ENCODE measurements around the gene ULK3.

The ULK3 gene

DNA sequence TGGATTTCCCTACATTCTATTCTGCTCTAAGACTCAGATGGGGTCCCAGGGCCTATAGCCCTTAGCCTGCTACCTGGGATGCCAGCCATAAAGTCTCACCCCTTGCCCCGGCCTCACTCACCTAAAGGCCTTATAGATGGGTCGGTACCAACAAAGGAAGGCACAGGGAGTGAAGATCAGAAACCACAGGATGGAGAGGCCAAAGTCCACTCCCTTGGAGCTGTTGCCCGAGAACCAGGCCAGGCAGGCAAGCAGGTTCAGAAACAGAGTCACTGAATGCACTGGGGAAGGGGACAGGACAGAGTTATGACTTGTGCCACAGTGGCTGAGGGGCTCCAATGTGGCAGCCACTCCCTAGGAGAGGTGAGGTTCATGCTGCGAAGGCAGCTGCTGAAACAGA lies 7.4 kb upstream of the ULK3 start:
- Histone ChIP-seq H3K4me2 (ENCODE audit: low read length) (no peak overlapping the region), H3K27ac (ENCODE audit: low read depth, low read length) (no peak overlapping the region), H3K27me3 (ENCODE audit: control insufficient read depth, low read length) (no peaks in the 10 kb centered on the region), H3K36me3 (ENCODE audit: control insufficient read depth, low read length) (peaks cover 65% of the 10 kb centered on the region), H3K4me1 (ENCODE audit: control insufficient read depth, low read length) (peaks cover 2% of the 10 kb centered on the region), H3K9me3 (ENCODE audit: control insufficient read depth, insufficient read depth, low read length) (no peaks in the 10 kb centered on the region), H3K4me3 (ENCODE audit: low read length) (no peak overlapping the region), H4K20me1 (ENCODE audit: control insufficient read depth, insufficient read depth, low read depth, low read length) (no peaks in the 10 kb centered on the region), H3K79me2 (ENCODE audit: control insufficient read depth, low read length) (no peaks in the 10 kb centered on the region), H3F3A (ENCODE audit: control insufficient read depth, insufficient read depth) (no peaks in the 10 kb centered on the region), H3K9me2 (replicated peaks; ENCODE audit: control insufficient read depth, low read length) (no peaks in the 10 kb centered on the region)
- TF ChIP-seq EZH2phosphoT487 (IDR thresholded peaks at IDR 0.05; ENCODE audit: borderline replicate concordance, low read length): no peak
- TF ChIP-seq, protein P1, sequence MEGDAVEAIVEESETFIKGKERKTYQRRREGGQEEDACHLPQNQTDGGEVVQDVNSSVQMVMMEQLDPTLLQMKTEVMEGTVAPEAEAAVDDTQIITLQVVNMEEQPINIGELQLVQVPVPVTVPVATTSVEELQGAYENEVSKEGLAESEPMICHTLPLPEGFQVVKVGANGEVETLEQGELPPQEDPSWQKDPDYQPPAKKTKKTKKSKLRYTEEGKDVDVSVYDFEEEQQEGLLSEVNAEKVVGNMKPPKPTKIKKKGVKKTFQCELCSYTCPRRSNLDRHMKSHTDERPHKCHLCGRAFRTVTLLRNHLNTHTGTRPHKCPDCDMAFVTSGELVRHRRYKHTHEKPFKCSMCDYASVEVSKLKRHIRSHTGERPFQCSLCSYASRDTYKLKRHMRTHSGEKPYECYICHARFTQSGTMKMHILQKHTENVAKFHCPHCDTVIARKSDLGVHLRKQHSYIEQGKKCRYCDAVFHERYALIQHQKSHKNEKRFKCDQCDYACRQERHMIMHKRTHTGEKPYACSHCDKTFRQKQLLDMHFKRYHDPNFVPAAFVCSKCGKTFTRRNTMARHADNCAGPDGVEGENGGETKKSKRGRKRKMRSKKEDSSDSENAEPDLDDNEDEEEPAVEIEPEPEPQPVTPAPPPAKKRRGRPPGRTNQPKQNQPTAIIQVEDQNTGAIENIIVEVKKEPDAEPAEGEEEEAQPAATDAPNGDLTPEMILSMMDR (IDR thresholded peaks at IDR 0.05; ENCODE audit: low read depth, low read length, poor library complexity, severe bottlenecking): no peak

DNA sequence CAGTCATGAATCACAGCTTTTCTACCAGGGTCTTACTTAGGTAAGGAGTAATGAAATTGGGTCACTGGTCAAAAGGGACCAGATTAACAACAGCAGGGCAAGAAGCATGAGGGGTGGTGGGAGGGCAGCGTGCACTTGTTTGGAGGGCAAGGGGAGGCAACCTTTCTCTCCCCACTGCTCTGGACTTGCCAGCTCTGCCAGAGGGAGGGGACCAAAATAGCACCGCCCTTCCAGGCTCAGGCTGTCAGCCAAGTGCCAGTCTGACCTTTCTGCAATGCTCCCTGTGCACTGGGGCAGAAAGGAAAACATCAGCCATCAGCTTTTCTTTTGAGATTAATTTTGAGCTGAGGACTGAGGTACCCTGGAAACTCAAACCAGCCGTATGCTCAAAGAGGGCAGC lies 4.5 kb upstream of the ULK3 start:
- H3K36me3 ChIP-seq (ENCODE audit: control insufficient read depth, low read length): peaks cover 63% of the 10 kb centered on the region
- H3K9me2 ChIP-seq (replicated peaks; ENCODE audit: control insufficient read depth, low read length): no peaks in the 10 kb centered on the region

DNA sequence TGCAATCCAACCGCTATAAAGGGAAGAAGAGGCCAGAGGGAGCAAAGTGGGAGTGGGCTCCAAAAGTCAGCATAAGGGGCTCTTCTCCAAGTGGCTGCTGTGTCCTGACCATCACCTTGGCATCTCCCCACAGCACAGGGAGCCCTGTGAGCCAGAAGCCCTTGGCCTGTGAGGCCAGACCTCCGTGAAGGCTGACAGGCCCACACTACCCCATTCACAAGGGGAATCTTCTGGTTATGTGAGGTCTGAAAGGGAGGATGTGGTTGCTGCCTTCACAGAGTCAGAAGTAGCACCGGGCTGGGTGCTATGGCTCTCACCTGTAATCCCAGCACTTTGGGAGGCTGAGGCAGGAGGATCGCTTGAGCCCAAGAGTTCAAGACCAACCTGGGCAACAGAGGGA lies 2.6 kb upstream of the ULK3 start:
- Histone ChIP-seq H3K79me2 (ENCODE audit: control insufficient read depth, low read length) (peaks cover 7% of the 10 kb centered on the region; the same call in 1 of the 2 replicates), H3K27ac (ENCODE audit: low read depth, low read length) (no peak overlapping the region), H3K27me3 (ENCODE audit: control insufficient read depth, low read length) (no peaks in the 10 kb centered on the region), H3K4me1 (ENCODE audit: control insufficient read depth, low read length) (peaks cover 29% of the 10 kb centered on the region), H3K4me2 (ENCODE audit: low read length) (no peak overlapping the region), H3K9me3 (ENCODE audit: control insufficient read depth, insufficient read depth, low read length) (no peaks in the 10 kb centered on the region), H3K4me3 (ENCODE audit: low read length) (no peak overlapping the region), H3K36me3 (ENCODE audit: control insufficient read depth, low read length) (peaks cover 50% of the 10 kb centered on the region), H3K9me2 (replicated peaks; ENCODE audit: control insufficient read depth, low read length) (no peaks in the 10 kb centered on the region), H4K20me1 (ENCODE audit: control insufficient read depth, insufficient read depth, low read depth, low read length) (peaks cover 4% of the 10 kb centered on the region; the same call in 1 of the 2 replicates), H3F3A (ENCODE audit: control insufficient read depth, insufficient read depth) (no peaks in the 10 kb centered on the region)
- TF ChIP-seq, protein P1 (IDR thresholded peaks at IDR 0.05; ENCODE audit: low read depth, low read length, poor library complexity, severe bottlenecking): no peak
- TF ChIP-seq EZH2phosphoT487 (IDR thresholded peaks at IDR 0.05; ENCODE audit: borderline replicate concordance, low read length): no peak

More for the DNA sequence above, 4.5 kb upstream of the ULK3 start:
- Histone ChIP-seq H3K4me2 (ENCODE audit: low read length) (no peak overlapping the region), H3F3A (ENCODE audit: control insufficient read depth, insufficient read depth) (no peaks in the 10 kb centered on the region), H4K20me1 (ENCODE audit: control insufficient read depth, insufficient read depth, low read depth, low read length) (no peaks in the 10 kb centered on the region), H3K27me3 (ENCODE audit: control insufficient read depth, low read length) (no peaks in the 10 kb centered on the region), H3K4me3 (ENCODE audit: low read length) (no peak overlapping the region), H3K79me2 (ENCODE audit: control insufficient read depth, low read length) (peaks cover 3% of the 10 kb centered on the region; the same call in 1 of the 2 replicates), H3K9me3 (ENCODE audit: control insufficient read depth, insufficient read depth, low read length) (no peaks in the 10 kb centered on the region), H3K4me1 (ENCODE audit: control insufficient read depth, low read length) (peaks cover 20% of the 10 kb centered on the region), H3K27ac (ENCODE audit: low read depth, low read length) (no peak overlapping the region)
- TF ChIP-seq EZH2phosphoT487 (IDR thresholded peaks at IDR 0.05; ENCODE audit: borderline replicate concordance, low read length): no peak
- TF ChIP-seq, protein P1 (IDR thresholded peaks at IDR 0.05; ENCODE audit: low read depth, low read length, poor library complexity, severe bottlenecking): no peak
